ENCODE data around the gene TMPRSS9.

TMPRSS9 gene

GRCh38 chr19:2427429-2428320 lies 67.6 kb downstream of the TMPRSS9 start, which contains the start of gene TIMM13 (continued):
- no peak for TF ChIP-seq REST (tag by site-specific recombination; IDR thresholded peaks at IDR 0.05)
- no peak for TF ChIP-seq ZNF433 (tag by site-specific recombination; IDR thresholded peaks at IDR 0.05; ENCODE audit: low read depth)
- TF ChIP-seq SP7 (tag by site-specific recombination; IDR thresholded peaks at IDR 0.05) = peak; percentile 49
- TF ChIP-seq ZNF341 (tag by site-specific recombination; IDR thresholded peaks at IDR 0.05; ENCODE audit: low read depth) = no peak
- TF ChIP-seq ZNF148 (tag by site-specific recombination; IDR thresholded peaks at IDR 0.05; ENCODE audit: borderline replicate concordance) = no peak
- peak; percentile 2; the same call in 1 of the 2 replicates for TF ChIP-seq BCL11B (tag by site-specific recombination; IDR thresholded peaks at IDR 0.05; ENCODE audit: low read depth)
- no peak for TF ChIP-seq ZNF114 (tag by site-specific recombination; IDR thresholded peaks at IDR 0.05)
- TF ChIP-seq ZNF350 (tag by site-specific recombination; IDR thresholded peaks at IDR 0.05) = no peak
- no peak for TF ChIP-seq ZNF571 (tag by site-specific recombination; IDR thresholded peaks at IDR 0.05)
- TF ChIP-seq ZSCAN30 (tag by site-specific recombination; IDR thresholded peaks at IDR 0.05) = 0 out of 2 replicates have a peak, but pooled peaks have one; percentile 6
- peak; percentile 78 for TF ChIP-seq ZNF639 (tag by site-specific recombination; IDR thresholded peaks at IDR 0.05)
- peak; percentile 82 for TF ChIP-seq ZBTB20 (tag by site-specific recombination; IDR thresholded peaks at IDR 0.05)
- 0 out of 2 replicates have a peak, but pooled peaks have one; percentile 25 for TF ChIP-seq WT1 (tag by site-specific recombination; IDR thresholded peaks at IDR 0.05)
- TF ChIP-seq ZSCAN4 (tag by site-specific recombination; IDR thresholded peaks at IDR 0.05) = peak; percentile 7; the same call in 1 of the 2 replicates
- no peak for TF ChIP-seq TRIM28 (IDR thresholded peaks at IDR 0.05; ENCODE audit: borderline replicate concordance, low read length)
- TF ChIP-seq SP3 (tag by site-specific recombination; IDR thresholded peaks at IDR 0.05) = peak; percentile 80
- TF ChIP-seq ZNF223 (tag by site-specific recombination; IDR thresholded peaks at IDR 0.05) = no peak
- TF ChIP-seq ZNF580 (tag by site-specific recombination; IDR thresholded peaks at IDR 0.05) = 0 out of 2 replicates have a peak, but pooled peaks have one; percentile 21
- TF ChIP-seq HOXC10 (CRISPR knock-in tag; IDR thresholded peaks at IDR 0.05) = no peak
- no peak; the same call in 1 of the 2 replicates for TF ChIP-seq ZBTB7A (tag by site-specific recombination; IDR thresholded peaks at IDR 0.05; ENCODE audit: low read depth)
- no peak for TF ChIP-seq ZNF37A (tag by site-specific recombination; IDR thresholded peaks at IDR 0.05)
- peak; percentile 93 for TF ChIP-seq PRDM10 (tag by site-specific recombination; IDR thresholded peaks at IDR 0.05)
- TF ChIP-seq ZNF394 (tag by site-specific recombination; IDR thresholded peaks at IDR 0.05; ENCODE audit: borderline replicate concordance) = peak; percentile 34; the same call in 1 of the 2 replicates
- TF ChIP-seq KLF16 (tag by site-specific recombination; IDR thresholded peaks at IDR 0.05) = peak; percentile 73; the same call in 1 of the 2 replicates
- no peak for TF ChIP-seq ZNF157 (tag by site-specific recombination; IDR thresholded peaks at IDR 0.05)
- no peak; the same call in 1 of the 2 replicates for TF ChIP-seq ZBTB8A (tag by site-specific recombination; IDR thresholded peaks at IDR 0.05)

Data from HEK293 (cell line).